CD4-positive, alpha-beta T cell treated with Interleukin-1 beta for 1 hour (primary cell): ENCODE data around the gene GPATCH11.

Experiments
- DNase-seq, 2 donors: peaks; one replicate each; pipeline ENCODE4 v3.0.0-alpha.2; 2020 to 2022

The GPATCH11 gene

DNA sequence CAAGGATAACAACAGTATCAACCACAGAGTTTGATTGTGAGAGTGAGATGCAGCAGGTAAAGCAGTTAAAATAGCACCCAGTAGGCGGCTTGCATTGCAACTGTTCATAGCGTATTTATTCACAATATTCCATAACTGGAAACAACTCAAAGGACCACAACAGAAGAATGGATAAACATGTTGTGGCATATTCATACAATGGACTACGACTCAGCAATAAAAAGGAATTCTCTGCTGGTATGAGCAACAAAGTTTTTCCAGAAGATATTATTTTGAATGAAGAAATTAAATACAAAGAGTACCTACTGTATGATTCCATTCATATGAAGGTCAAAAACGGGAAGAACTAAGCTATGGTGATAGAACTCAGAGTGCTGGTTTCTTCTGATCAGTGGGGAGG, 25.2 kb downstream of the GPATCH11 start:
- DNase-seq = no peak

DNA sequence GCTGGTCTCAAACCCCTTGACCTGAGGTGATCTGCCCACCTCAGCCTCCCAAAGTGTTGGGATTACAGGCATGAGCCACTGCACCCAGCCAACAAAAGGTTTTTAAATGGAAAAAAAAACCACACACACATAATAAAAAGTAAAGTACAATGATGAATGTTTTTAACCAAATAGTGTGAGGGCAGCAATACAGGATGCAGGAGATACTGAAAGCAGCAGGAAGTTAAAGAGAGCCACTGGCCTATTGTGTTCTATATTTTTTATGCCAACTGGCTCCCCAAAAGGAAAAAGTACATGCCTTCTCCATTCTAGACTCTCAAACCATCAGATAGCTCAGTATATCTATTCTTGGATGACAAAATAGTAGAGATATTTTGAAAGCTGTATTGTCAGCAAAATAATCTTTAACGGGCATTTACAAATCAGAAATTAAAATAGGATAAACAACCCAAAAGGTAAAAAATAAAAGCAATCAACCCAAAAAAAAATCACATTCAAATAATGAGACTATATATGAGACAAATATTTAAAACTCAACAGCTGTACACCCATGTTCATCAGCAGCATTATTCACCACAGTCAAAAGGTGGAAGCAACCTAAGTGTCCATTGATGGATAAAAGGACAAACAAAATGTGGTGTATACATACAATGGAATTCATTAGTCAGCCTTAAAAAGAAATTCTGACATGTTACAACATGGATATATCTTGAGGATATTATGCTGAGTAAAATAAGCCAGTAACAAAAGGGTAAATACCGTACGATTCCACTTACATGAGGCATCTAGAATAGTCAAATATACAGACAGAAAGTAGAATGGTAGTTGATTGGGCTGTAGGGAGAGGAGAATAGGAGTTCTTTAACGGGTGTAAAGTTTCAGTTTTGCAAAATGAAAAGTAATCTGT, 26.2 kb downstream of the GPATCH11 start:
- DNase-seq = no peak

DNA sequence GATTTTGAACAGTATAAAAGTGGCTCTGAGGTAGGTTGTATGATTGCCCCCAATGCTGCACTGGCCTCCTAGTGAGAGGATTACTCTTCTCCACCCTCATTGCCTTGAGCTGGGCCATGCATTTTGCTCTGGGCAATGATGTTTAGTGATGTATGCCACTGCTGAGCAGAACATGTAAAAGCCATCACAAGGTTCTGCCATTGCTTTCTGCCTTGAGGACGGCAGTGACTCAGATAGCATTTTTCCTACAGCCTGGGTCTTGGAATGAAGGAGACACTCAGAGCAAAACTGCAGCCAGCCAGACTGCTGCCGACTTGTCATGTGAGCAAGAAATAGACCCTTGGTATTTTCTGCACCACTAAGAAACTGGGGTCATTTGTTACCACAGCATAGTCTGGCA, 27.6 kb downstream of the GPATCH11 start:
- DNase-seq = no peak

DNA sequence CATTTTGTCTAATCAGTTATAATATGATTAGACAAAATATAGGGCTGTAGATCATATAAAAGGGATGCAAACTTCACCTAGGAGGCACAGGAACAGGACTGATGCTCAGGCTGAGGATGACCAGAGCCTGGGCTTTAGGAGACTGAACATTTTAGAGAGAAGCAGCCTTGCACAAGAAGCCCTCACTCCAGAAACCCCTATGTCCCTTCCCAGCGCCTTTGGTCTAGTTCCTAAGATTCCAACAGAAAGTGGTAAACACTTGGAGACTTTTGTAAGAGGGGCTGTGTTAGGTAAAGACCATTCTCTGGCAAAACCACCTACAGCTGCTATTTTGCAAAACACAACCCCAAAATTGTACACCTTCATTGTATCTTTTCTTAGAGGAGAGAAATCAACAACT, 33.2 kb downstream of the GPATCH11 start:
- no peak for DNase-seq

DNA sequence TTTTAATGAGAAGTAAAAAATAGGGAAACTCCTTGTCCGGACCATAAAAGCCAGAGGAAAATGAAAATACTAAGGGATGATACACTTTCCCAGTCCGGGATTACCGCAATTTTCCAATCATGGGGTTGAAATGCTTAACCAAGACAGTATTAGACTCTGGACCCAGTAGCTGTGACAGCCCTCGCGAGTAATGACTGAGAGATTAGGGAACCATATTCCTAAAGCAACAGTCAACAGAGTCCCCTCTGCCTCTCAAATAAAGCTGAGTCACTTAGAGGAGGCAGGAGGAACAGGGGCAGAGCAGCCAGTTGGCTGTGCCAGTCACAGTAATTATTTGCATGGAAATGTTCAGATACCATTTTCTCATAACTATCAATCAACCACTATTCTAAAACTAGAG, 34.8 kb downstream of the GPATCH11 start:
- no peak for DNase-seq

DNA sequence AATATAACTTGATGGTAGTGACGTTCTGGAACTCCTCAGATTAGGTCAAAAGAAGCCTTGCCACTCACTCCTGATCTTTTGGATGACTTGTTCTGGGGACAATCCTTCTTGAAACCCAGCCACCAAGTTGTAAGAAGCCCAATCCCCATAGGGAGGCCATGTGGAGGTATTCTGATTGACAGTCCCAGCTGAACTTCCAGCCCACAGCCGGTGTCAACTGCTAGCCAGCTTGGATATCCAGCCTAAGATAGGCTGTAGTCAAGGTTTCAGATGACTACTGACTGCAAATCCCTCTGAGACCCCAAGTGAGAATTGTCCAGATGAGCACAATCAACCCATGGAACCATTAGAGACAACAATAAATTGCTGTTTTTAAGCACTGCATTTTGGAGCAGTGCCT, 41.1 kb downstream of the GPATCH11 start:
- DNase-seq = no peak

DNA sequence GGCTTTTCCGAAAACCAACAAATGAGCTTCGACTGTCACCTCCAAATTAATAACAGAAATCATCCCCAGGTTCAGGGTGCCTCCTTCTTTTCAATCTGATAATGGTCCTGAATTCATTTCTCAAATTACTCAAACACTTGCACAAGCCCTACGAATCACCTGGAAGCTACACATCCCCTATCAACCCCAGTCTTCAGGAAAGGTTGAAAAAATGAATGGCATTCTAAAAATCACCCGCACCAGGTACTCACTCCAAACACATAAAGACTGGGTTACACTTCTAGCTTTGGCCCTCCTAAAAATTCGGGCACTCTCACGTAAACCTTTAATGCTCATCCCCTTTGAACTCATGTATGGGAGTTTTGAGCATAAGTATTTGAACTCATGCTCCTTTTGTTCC, 48.6 kb downstream of the GPATCH11 start:
- DNase-seq = no peak

DNA sequence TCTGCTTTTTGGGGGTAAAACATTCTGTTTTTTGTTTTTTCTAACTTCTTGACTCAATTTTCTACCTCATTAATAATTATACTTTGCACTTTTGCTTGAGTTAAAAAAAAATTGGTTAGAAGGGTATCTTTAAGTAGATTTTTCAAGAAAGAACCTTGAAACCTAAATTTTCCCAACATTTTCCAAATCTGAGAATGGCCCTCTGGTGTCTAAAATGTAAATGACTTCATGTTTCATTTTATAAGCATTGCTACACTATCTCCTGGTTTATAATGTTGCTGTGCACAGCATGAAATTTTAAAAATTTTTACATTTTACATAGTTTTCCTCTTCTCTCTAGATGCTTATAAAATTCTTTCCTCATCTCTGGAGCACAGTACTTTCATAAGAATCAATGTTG, 58.2 kb downstream of the GPATCH11 start:
- no peak for DNase-seq

DNA sequence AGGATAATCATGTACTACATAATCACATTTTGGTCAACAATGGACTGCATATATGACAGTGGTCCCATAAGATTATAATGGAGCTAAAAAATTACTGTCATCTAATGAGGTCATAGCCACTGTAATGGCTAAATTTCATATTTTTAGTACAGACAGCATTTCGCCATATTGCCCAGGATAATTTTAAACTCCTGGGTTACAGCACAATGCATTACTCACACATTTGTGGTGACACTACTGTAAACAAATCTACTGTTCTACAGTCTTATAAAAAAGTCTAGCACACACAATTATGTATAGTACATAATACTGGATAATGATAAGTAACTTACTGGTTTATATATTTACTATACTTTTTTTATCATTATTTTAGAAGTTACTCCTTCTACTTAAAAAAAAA, 59.7 kb downstream of the GPATCH11 start:
- DNase-seq = no peak

DNA sequence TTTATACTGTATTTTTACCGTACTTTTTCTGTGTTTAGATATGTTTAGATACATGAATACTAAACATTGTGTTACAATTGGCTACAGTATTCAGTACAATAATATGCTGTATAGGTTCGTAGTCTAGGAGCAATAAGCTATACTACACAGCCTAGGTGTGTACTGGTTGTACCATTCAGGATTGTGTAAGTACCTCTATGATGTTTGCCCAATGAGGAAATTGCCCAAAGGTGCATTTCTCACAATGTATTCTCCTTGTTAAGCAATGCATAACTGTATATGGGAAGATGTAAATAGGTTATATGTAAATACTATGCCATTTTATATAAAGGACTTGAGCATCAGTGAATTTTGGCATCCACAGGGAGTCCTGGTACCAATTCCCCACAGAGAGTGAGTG, 61.7 kb downstream of the GPATCH11 start:
- DNase-seq = no peak

DNA sequence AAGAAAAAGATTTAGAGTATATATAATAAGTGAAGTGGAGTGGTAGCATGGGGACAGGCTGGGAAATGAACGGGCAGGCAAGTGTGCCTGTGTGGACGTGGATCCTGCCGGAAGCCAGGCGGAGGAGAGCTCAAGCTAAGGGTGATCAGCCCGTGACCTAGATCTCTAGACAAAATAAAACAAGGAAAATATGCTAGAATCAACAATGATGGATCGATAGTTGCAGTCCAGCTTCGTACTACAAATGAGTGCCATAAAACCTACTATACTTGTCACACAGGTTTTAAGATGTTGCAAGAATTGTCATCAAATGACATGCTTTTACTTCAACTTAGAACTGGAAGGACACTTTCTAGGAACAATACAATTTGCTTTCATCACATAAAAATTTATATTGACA, 64.0 kb downstream of the GPATCH11 start:
- DNase-seq = no peak
